Esophagus muscularis mucosa (tissue), 3 donors: Measurements from ENCODE around the gene CNTNAP2.

Source experiments
- CTCF ChIP-seq, 3 experiments: fragments of 200-600 bp in 2 of 3; fragments of 450-650 bp in 1 of 3; sonication (generic) in 2 of 3; IDR thresholded peaks; one replicate each; pipeline ENCODE4 v1.5.1; 2017 to 2019; ENCODE audit warnings: antibody characterized with exemption in 3 of 3, mild to moderate bottlenecking in 2 of 3, moderate library complexity in 1 of 3
- POLR2A ChIP-seq: fragments of 450-650 bp; IDR thresholded peaks from one replicate; pipeline ENCODE4 v1.6.1; 2017; ENCODE audit warnings: antibody characterized with exemption, moderate library complexity, mild to moderate bottlenecking, low read depth
- POLR2AphosphoS5 ChIP-seq, 2 donors: sonication (generic); formaldehyde crosslinking; IDR thresholded peaks; one replicate each; pipeline ENCODE4 v1.6.1; 2017; ENCODE audit warnings: antibody characterized with exemption in 2 of 2

- TF ChIP-seq POLR2AphosphoS5 (IDR thresholded peaks at IDR 0.05) (no peak), CTCF (IDR thresholded peaks at IDR 0.05) (no peak), POLR2A (no peak)
Measured at GRCh38 chr7:146423446-146423845, 306.8 kb downstream of the CNTNAP2 start.
